Fibroblast of lung (primary cell): ENCODE data around the gene IFIT5.

Experiments used
- CTCF ChIP-seq, 2 donors: IDR thresholded peaks in 1 of 2; conservative IDR thresholded peaks in 1 of 2; 1 replicate in 1 of 2; 2 replicates in 1 of 2; pipeline ENCODE4 v1.5.1; 2011 to 2012; ENCODE audit warnings: low read length in 2 of 2, control low read depth in 1 of 2, inconsistent platforms in 1 of 2, low read depth in 1 of 2, mild to moderate bottlenecking in 1 of 2
- EZH2 ChIP-seq: IDR thresholded peaks from 2 replicates; pipeline ENCODE4 v1.5.1; 2012; ENCODE audit warnings: low read length, control low read depth, mild to moderate bottlenecking; ENCODE audit errors: missing control alignments

GRCh38 chr10:89440226-89441009 lies 26.1 kb downstream of the IFIT5 start:
- TF ChIP-seq CTCF (conservative IDR thresholded peaks at IDR 0.05 in 1 of 2, IDR thresholded peaks at IDR 0.05 in 1 of 2; ENCODE audit: low read depth in 1 of 2, low read length in 2 of 2) (no peak), EZH2 (no peak)
